ENCODE results near the gene NMNAT3.

NMNAT3 gene

DNA sequence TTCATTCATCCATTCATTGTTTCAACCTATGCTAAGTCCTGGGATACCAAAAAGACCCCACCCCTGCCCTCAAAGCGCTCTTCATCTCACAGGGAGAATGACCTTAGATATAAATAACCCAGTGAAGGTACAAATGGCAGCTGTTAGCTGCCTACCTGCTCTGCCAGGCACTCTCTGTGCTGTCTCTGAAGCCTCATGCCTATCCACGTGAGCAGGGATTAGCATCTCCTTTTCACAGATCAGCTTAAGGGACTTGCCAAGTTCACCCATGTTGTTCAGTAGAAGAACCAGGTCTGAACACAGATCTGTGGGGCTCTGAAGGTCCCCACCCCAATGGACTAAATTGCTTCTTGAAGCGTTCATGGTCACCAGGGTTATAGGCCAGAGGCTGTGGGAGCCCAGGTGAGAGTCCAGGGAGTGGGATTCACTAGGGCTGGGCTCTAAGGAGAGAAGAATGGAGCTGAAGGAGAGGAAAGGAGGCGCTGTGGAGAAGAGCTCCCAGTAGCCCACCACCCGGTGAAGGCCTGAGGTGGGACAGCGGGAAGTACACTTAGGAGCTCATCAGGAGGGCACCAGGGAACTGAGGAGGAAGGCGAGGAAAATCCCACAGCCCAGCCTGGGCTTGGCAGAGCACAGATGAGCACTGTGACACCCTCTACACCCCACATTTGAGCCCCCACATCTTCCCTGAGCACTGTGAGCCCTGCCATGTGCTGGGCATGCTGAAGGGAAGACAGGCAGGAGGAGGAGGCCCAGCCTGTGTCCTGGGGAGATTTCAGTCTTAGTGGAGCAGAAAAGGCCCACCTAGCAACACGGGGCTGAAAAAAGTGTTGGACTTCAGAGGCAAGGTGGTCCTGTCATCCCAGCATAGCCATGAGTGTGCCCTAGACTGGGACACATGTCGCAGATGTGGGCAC is 158.6 kb downstream of the NMNAT3 start:
- TF ChIP-seq NFRKB (IDR thresholded peaks at IDR 0.05) (no peak), PKNOX1 (IDR thresholded peaks at IDR 0.05) (no peak), ELF4 (IDR thresholded peaks at IDR 0.05) (no peak), SUZ12 (IDR thresholded peaks at IDR 0.05) (no peak), CTBP1 (IDR thresholded peaks at IDR 0.05; ENCODE audit: borderline replicate concordance) (no peak), FOXM1 (IDR thresholded peaks at IDR 0.05; ENCODE audit: borderline replicate concordance) (no peak), L3MBTL2 (conservative IDR thresholded peaks at IDR 0.05) (no peak), TARDBP (IDR thresholded peaks at IDR 0.05) (no peak), LEF1 (IDR thresholded peaks at IDR 0.05; ENCODE audit: borderline replicate concordance) (no peak), FOXK2 (IDR thresholded peaks at IDR 0.05) (no peak)
- POLR2A ChIA-PET, result no interaction called here
- DNase-seq (ENCODE audit: extremely low spot score), result no peak

DNA sequence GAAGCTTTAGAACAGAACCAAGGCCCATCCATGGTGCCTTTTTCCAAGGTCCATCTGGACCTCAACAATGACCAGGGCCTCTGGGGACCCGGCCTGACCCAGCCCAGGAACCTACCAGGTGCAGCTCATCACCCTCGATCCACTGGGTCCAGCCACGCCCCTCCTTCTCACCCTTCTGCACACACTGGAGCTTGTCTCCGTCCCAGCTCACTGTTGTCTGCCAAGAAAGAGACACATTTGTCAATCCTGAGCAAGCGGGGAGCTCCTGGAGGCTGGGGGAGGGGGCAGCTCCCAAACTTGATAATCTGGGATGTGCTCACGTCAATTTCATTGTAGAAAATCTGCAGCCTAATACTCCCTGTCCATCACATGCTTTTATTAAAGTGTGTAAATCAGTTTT is 159.5 kb downstream of the NMNAT3 start:
- TF ChIP-seq FOXK2 (IDR thresholded peaks at IDR 0.05) (no peak), TARDBP (IDR thresholded peaks at IDR 0.05) (no peak), L3MBTL2 (conservative IDR thresholded peaks at IDR 0.05) (no peak)
- CTCF ChIA-PET, result interaction anchor here (0.7 kb wide), 1 partner anchor 24 kb away, joined by 4 read pairs; no protein-coding TSS in a partner anchor
- DNase-seq (ENCODE audit: extremely low spot score), result no peak
- POLR2A ChIA-PET, result no interaction called here

More for the DNA sequence above, 158.6 kb downstream of the NMNAT3 start:
- CTCF ChIA-PET, result interaction anchor here (0.6 to 1.2 kb wide), 2 partner anchors 10 to 13 kb away, joined by 3 read pairs; no protein-coding TSS in a partner anchor

GRCh38 chr3:139517321-139518065 is 160.3 kb downstream of the NMNAT3 start:
- no peak for TF ChIP-seq BHLHE40 (IDR thresholded peaks at IDR 0.05; ENCODE audit: borderline replicate concordance)
- ChIA-PET CTCF (interaction anchor here (1.3 kb wide), 1 partner anchor 44 kb away, joined by 3 read pairs; no protein-coding TSS in a partner anchor), POLR2A (no interaction called here)
- no peak for DNase-seq (ENCODE audit: extremely low spot score)

DNA sequence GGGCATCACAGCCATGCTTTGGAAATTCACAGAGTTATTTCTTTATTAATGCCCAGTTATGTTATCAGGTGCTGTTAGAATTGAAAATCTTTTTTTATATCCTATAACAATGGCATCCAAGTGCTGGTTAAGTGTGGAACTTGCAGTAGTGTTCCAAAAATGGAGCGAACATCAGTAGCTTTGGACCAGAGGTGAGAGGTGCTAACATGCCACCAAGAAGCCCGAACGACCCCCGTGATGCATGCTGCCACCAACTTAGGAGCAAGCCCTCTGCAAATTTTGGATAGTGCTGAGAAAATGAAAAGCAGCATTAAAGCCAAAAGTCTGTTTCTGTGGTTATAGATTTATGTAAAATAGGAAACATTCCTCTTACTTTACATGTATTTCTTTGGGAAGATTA is 163.0 kb downstream of the NMNAT3 start:
- ChIA-PET POLR2A (no interaction called here), CTCF (no interaction called here)
- DNase-seq (ENCODE audit: extremely low spot score), result no peak
- TF ChIP-seq FOXM1 (IDR thresholded peaks at IDR 0.05; ENCODE audit: borderline replicate concordance), result no peak
- TF ChIP-seq ELF4 (IDR thresholded peaks at IDR 0.05), result no peak
- TF ChIP-seq SUZ12 (IDR thresholded peaks at IDR 0.05), result no peak
- no peak for TF ChIP-seq ARNT (IDR thresholded peaks at IDR 0.05)
- no peak for TF ChIP-seq NFRKB (IDR thresholded peaks at IDR 0.05)
- TF ChIP-seq L3MBTL2 (conservative IDR thresholded peaks at IDR 0.05), result no peak
- TF ChIP-seq CTBP1 (IDR thresholded peaks at IDR 0.05; ENCODE audit: borderline replicate concordance), result no peak

All from HEK293T (cell line).